Muscle of arm (tissue), 12 donors: ENCODE measurements around the gene KIFC1. TPM values are rescaled to one million over a fixed set of nuclear protein-coding genes. Genes with fewer than 3 reads are reported as not detected.

Experiments
- DNase-seq: peaks from one replicate; pipeline ENCODE4 v3.0.0-alpha.2; 2013
- polyA plus RNA-seq, 12 donors: library from polyadenylated mRNA; unstranded; fragments of 120-200 nt; gene quantifications; one replicate each; pipeline ENCODE4 v1.2.1, GENCODE V29; 2013; ENCODE audit not compliant: insufficient read length in 12 of 12

Gene KIFC1
- polyA plus RNA-seq, 12 donors, result 15.2 to 39.0 (median 23.6) TPM; not detected in 1

DNA sequence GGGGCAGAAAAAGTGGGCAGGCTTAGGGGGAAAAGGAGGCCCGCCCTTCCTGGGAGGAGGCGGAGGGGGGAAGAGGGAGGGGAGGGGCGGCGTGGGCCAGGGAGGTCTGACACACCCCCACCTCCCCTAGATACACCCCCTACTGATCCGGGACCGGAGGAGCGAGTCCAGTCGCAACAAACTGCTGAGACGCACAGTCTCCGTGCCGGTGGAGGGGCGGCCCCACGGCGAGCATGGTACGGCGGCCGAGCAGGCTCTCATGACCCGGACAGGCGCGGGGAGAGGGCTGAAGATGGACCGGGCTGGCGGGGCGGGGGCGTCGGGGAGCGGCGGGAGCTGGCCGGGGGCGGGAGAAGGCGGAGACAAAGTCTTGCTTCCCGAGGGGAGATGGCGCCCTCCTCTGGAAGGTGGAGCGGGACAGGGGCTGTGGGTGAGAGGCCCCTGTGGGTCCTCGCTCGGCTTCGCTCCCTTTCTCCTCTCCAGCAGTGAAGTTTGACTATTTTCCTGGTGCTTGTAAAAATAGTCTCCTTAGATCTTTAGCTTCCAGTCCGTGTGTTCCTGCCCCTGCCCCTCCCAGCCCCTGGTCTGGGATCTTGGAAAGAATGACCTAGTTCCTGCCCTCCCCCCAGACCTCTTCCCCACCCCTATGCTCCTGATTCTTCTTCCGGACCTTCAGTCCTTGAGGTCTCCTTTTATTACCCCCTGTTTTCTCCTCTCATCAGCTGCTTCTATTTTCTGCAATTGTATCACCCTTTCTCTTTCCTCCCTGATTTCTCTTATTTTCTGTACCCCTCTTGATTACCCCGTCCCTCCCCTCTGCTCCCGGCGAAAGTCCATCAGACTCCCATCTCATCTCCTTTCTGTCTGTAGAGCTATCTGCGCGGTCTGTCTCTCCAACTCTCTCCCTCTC, 34.3 kb downstream of the KIFC1 start:
- DNase-seq, result peak; percentile 87

DNA sequence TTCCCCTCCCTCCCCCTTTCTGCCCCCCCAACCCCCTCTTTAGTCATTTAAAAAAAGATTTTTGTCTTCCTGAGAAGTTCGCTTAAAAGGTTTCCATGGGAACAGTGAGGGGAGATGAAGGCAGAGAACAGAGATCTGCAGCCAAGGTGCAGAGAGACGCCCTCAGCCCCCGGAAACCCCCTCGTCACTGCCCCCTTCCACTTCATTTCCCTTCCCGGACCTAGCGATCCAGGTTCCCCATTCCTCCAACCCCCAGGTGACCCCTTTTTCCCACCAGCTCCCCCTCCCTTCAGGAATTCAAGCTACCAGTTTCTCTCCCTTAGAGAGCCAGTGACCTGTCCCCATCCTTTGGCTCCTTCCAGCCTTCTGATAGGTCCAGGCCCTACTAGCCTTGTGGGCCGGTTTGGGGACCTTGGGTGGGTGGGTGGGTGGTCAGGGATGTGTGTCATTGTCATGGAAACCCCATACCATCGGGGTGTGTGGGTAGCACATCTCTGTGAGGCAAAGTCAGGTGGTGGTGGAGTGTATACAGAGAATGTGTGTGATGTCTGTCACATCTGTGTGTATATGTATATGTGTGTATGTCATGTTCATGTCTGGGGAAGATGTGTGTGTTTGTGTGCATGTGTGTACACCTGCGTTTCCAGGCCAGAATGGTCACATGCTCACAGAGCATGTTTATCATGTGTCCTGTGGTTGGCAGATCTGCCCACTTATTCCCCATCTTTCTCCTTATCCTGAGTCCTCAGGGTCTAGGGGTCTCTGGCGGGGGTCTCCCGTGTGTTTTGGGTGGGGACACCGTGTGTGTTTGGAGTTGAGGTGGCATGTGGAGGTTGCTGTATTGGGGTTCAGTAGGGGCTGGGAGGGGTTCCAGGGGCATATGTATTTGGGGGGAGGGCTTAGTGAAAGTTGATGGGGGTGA, 35.2 kb downstream of the KIFC1 start:
- no peak for DNase-seq

DNA sequence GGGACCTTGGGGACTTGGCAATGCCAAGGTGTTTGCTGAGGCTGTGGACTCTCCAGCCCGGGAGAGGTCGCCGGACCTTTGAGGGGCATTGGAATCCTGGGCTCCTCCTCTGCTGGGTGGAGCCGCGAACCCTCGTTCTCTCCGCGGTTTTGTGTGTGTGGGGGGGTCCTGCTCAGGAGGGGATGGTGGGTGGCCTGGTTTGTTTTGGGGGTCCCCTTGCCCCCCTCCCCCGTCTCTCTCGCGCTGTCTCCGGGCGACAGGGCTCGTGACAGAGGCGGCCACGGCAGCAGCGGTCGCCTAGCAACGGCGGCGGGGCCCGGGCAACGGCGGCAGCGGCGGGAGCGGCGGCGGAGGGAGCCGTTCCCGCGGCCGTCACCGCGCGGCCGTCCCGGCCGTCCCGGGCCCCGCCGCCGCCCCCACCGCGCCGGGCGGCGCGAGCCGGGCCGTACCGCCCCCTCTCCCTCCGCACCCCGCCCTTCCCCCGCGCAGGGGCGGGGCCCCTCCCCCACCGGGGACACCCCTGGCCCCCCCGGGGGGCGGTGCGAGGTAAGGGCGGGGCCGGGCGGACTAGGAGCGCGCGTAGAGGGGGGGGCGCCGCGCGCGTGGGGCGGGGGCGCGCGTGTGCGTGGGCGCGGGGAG, 36.1 kb downstream of the KIFC1 start:
- no peak for DNase-seq

DNA sequence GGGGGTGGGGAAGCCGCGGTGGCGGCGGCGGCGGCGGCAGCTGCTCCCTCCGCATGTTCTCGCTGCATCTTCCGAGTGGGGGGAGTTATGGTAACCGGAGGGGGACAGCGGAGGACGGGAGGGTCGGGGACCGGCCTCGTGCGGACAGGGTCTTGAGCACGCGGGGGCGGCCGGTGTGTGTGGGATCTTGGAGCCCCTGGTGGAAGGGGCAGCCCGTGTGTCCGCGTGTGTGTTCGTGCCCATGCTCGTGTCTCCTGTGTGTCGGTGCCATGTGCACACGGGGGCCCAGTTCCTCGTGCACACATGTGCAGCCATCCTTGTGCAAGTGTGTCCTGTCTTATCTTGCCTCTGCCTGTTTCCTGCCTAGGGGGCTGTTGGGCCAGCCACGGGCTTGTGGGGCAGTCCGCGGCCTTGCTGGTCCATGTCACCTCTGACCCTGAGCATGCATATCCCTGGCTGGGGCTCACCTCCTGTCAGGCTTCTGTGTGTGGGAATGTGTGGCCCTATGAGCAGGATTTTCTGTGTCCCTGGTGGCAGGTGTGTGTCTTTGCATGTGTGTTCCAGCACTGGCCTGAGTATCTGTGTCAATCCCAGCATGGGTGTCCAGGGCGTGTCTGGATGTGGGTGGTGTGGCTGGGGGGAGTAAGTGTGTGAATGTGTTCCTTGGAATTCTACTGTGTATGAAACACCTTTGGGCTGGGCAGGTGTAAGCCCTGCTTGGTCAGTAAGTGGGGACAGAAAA, 36.8 kb downstream of the KIFC1 start:
- no peak for DNase-seq

DNA sequence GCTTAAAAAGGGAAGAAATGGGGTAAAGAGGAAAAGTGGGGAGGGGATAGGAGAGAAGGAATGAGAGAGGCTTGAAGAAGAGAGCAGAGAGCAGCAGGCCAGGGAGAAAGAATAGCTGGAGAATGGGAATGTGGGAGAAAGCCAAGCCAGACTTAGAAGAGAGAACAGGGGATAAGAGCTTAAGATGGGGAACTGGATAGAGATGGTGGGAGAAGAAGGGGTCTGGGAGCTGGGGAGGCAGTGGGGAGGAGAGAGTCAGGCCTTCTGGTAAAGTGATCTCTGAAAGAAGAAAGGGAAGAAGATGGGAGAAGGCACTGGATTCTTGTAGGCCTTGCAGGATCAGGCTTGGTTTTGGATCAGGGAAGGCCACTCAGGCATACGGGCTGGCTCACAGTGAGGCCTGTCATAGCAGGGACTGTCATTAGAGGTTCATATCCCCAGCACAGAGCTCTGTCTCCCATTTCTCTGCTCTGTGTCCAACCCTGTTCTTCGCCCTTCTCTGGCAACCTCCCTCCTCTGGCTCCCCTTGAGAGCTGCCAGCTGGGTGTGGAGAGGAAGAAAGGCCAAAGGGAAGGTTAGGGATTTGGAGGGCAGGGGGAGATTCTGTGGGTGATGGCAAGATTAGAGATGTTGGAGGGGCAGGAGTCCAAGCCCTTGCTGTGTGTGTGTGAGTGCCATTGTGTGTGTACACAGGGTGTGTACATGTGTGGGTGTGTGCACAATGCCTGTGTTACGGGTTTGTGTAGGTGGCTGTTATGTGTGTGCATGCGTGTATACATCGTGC, 37.5 kb downstream of the KIFC1 start:
- DNase-seq, result no peak

DNA sequence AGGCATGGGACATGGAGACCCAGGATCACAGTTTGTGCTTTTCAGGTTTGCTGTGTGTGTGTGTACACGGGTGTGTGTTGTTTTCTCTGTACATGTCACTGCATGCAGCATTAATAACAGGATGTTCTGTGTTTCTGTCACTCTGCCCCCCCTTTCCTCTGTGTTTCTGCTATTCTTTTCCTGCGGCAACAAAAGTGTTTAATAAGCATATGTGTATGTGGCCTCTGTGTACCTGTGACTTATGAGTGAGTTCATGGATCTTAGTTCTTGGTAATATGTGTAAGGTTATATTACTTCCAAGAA, 38.1 kb downstream of the KIFC1 start:
- DNase-seq, result no peak

DNA sequence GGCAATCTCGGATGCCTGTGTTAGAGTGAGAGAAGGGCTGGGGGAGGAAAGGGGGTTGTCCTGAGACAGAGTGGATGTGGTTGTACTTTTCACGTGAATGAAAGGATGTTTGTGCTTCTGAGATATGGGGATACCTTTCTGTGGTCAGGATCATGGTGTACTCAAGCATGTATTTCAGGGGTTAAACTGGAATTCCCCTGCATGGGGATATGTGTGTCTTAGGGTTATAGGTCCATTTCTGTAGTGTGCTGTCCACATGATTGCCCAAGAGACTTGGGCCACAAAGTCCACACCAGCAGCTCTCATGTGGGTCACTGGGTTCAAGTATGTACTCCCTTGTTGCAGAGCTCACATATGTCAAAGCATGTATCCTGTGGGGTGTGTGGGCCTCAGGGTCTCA, 38.7 kb downstream of the KIFC1 start:
- no peak for DNase-seq

DNA sequence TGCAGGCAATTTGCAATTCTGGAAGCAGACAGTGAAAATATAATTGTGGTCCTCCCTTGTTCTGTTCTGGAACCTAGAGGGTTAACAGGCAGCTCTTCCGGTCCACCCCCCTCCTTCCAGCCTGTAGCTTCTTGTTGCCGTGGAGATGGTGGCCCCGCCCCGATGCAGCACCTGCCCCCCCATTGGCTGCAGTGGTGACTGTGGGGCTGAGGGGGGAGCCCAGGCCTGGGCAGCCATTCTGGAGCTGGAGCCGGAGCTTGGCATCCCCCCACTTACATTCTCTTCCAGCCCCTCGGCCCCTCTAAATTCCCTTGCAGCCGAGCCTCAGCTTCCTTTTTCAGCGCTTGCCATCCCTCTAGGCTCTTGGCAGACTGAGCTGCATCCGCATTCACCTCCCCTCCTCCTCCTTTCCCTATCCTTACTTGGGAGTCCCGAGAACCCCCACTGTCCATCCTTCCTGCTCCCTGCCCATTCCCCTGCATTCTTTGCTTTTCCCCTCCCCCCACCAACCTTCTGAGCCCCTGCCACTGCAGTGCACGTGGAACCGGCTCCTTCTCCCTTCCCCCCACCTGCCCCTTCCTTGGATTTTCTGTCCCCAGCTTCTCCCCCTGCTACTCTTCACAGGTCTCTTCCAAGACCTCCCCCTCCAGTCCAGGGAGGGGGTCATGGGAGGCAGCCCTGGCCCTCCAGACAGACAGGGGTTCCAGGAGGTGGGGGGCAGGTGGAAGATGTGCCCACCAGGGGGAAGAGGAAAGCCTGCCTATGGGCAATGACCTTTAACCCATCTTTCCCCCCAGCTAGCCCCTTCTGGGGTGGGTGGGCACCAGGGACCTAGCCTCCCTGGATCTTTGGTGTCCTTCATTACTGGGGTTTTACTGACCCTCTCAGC, 39.6 kb downstream of the KIFC1 start:
- DNase-seq, result no peak

DNA sequence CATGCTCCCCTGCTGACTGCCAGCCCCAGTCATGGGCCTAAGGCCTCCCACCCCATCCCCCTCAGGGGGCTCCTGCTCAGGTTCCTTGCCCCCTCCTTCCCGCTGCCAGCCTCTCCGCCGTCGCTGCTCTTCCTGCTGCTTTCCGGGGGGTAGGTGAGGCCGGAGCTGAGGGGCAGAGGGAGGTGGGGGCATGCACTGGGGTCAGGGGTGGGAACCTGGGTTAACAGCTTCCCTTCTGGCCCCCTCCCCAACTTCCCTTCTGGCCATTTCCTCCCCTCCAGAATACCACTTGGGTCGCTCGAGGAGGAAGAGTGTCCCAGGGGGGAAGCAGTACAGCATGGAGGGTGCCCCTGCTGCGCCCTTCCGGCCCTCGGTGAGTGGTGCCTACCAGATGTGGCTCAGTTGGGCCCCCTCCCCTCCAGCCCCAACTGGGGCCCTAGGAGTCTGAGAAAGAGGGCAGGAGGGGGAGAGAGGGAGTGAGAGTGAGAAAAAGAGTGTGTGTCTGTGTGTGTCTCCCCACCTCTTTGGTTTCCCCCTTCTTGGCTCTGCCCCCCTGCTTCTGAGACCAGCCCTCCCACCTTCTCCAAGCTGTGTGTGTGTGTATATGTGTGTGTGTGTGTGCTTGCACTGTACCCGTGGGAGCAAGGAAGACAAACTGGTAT, 40.4 kb downstream of the KIFC1 start:
- no peak for DNase-seq

DNA sequence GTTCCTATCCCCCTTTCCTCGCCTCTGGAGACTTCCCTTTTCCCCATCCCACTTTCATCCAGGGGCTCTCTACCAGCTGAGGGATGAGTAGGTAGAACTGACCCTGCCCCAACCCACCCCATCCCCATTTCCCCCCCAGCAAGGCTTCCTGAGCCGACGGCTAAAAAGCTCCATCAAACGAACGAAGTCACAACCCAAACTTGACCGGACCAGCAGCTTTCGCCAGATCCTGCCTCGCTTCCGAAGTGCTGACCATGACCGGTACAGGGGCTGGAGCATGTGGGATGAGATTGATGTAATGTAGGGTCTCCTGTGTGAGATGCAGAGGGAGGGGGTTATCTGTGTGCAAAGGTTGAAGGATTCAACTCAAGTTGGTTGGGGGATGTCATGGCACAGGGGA, 40.9 kb downstream of the KIFC1 start:
- DNase-seq, result no peak

DNA sequence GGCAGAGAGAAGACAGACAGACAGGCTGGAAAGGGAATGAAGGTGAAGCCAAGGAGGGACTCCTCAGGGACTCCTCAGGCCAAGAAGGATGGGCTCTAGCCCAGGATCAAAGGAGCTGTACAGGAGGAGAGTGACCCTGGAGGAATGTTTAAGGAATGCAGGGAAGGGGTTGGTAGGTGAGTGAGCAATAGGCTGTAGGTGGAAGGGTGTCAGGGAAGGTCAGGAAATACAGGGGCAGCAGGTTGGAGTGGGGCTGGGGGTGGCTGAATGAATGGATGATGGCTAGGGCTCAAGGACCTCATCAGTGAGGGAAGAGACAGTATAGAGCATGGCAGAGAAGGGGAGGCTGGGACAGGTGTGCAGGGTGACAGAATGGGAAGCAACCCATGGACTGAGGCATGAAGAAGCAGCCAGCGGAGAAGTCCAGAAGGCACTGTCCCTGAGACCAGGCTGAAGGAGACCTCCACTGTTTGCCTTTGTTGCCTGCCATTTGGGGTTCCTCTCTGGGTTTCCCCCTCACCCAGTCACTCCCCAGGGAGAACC, 41.4 kb downstream of the KIFC1 start:
- DNase-seq, result no peak

DNA sequence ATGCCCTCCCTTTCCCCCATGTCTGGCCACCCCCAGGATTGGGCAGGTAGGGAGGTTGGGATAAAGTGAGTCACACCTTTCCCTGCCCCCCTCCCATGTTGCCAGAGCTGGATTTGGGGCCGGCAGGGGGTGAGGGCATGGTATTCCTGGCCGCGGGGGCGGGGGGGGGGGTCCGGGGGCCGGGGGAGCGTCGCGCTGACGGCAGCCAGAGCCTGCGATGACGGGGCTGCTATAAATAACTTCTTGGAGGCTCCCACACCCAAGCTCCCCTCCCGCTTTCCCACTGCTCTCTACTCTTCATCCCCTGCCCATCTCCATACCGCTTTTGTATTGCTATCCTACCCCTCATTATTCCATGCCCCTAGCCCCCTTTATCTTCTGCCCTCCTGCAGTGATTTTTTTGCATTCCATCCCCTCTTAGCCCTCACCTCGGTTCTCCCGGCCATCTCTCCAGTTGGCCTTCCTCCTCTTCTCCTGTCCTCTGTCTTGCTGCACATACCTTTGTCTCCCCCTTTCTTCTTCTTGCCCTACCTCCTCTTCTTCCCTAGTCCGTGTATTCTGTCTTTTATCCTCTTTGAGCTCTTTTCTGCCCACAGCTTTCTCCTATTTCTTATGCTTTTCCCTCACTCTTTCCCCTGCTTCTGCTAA, 42.0 kb downstream of the KIFC1 start:
- no peak for DNase-seq

DNA sequence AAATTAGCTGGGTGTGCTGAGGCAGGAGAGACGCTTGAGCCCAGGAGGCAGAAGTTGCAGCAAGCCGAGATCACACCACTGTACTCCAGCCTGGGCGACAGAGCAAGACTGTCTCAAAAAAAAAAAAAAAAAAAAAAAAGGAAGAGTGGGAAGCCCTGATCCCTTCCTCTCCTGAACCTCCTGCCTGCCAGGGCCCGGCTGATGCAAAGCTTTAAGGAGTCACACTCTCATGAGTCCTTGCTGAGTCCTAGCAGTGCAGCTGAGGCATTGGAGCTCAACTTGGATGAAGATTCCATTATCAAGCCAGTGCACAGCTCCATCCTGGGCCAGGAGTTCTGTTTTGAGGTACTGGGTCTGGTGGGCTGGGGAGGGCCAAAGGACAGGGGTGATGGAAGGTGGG, 43.3 kb downstream of the KIFC1 start:
- DNase-seq, result no peak

DNA sequence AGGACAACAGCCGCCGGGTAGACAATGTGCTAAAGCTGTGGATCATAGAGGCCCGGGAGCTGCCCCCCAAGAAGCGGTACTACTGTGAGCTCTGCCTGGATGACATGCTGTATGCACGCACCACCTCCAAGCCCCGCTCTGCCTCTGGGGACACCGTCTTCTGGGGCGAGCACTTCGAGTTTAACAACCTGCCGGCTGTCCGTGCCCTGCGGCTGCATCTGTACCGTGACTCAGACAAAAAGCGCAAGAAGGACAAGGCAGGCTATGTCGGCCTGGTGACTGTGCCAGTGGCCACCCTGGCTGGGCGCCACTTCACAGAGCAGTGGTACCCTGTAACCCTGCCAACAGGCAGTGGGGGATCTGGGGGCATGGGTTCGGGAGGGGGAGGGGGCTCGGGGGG, 46.0 kb downstream of the KIFC1 start:
- no peak for DNase-seq

DNA sequence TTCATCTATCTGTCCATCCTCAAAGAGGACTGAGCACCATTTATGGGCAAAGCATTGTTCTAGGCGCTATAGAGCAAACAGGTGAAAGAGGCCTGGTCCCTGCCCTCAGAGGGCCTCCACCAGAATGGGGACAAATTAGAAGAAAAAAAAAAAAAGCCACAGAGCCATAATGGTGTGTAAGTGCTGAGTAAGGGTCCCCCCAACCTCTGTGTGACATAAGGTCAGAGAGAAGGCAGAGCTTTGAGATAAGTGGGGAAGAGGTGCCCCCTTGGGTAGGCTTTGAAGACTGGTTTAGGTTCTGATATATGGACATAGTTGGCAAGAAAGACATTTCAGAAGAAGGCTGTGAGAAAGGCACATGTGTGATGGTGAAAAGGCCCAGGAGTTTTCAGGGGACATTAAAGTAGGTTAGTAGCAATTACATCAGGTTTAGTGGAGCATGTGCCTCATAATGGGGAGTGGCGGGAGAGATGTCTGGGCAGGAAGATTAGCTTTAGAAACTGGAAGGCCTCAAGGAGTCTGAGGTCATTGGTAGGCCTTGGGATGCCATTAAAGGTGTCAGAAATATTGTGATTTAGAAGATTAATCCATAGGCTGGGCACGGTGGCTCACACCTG, 47.5 kb downstream of the KIFC1 start:
- DNase-seq, result no peak

DNA sequence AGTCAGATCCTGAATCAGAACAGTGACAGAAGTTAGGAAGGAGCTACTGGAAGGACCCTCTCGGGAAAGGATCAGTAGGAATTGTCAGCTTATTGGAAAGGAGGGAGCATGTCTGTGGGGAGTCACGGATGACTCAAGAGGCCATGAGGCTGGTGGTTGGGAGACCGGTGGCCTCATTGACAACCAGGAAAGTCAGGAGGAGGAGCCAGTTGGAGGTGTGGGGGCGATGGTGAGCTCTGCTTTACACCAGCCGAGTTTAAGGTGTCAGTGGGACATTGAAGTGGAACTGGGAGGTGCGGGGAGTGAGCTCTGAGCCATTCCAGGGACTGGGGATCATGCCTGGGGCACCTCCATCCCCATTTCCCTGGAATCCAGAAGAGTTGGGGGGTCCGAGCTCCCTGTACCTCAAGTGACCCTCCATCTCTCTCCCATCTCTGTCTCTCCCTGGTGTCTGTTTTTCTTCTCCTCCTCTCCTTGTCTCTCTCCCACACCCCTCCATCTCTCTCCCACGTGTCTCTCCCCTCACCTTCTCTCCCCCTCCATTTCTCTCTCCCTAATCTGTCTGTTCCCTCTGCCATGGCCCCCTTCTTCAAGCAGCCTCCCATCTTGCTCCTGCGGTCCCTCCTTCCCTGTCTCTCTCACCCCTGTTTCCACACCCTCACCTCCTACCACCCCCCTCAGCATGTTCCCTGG, 48.5 kb downstream of the KIFC1 start:
- DNase-seq, result no peak

DNA sequence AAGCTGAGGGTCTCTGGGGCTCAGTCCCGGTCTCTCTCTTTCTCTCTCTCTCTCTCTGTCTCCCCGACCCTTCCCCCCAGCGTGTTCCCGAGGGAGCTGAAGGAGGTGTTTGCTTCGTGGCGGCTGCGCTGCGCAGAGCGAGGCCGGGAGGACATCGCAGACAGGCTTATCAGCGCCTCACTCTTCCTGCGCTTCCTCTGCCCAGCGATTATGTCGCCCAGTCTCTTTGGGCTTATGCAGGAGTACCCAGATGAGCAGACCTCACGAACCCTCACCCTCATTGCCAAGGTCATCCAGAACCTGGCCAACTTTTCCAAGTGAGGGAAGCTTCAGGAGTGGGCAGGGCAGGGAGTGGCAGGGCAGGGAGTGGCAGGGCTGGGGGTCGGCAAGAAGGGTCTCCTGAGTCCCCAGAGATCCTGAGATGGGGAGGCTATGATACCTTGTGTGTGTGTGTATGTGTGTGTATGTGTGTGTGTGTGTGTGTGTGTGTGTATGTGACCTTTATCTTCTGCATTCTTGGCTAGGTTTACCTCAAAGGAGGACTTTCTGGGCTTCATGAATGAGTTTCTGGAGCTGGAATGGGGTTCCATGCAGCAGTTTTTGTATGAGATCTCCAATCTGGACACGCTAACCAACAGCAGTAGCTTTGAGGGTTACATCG, 49.2 kb downstream of the KIFC1 start:
- no peak for DNase-seq
